Measurements from ENCODE around the gene BOD1.

DNA sequence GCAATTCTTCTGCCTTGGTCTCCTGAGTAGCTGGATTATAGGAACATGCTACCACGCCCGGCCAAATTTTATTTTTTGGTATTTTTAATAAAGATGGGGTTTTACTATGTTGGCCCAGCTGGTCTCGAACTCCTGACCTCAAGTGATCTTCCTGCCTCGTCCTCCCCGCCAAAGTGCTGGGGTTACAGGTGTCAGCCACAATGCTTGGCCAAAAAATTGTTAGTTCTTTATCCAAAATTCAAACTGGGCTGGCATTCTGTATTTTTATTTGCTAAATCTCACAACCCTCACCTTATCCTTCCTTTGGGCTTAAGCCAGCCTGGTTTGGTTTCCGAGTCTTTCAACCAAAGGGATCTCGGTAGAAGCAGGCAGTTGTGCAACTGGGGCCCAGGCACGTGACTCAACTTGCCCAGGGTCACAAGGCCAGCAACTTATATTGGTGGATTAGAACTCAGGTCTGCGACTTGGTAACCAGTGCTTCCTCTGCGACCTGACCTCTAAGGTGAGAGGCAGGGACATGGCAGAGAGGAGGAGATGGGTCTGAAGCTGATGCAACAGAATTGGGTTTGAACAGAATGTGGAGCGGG lies 26.5 kb upstream of the BOD1 start:
- no peak for TF ChIP-seq SP2 (IDR thresholded peaks at IDR 0.05; ENCODE audit: low read length)
- no peak for TF ChIP-seq POLR2A (IDR thresholded peaks at IDR 0.05; ENCODE audit: control extremely low read depth in 1 of 2, low read depth in 2 of 2, low read length in 2 of 2)
- no peak for TF ChIP-seq BACH1 (IDR thresholded peaks at IDR 0.05; ENCODE audit: low read length)
- no peak for TF ChIP-seq CHD1 (IDR thresholded peaks at IDR 0.05; ENCODE audit: low read depth, low read length)
- no peak for TF ChIP-seq EZH2 (IDR thresholded peaks at IDR 0.05; ENCODE audit: low read depth, low read length, severe bottlenecking)
- no peak for TF ChIP-seq HDAC6 (IDR thresholded peaks at IDR 0.05; ENCODE audit: low read depth, low read length)
- TF ChIP-seq, protein P1, sequence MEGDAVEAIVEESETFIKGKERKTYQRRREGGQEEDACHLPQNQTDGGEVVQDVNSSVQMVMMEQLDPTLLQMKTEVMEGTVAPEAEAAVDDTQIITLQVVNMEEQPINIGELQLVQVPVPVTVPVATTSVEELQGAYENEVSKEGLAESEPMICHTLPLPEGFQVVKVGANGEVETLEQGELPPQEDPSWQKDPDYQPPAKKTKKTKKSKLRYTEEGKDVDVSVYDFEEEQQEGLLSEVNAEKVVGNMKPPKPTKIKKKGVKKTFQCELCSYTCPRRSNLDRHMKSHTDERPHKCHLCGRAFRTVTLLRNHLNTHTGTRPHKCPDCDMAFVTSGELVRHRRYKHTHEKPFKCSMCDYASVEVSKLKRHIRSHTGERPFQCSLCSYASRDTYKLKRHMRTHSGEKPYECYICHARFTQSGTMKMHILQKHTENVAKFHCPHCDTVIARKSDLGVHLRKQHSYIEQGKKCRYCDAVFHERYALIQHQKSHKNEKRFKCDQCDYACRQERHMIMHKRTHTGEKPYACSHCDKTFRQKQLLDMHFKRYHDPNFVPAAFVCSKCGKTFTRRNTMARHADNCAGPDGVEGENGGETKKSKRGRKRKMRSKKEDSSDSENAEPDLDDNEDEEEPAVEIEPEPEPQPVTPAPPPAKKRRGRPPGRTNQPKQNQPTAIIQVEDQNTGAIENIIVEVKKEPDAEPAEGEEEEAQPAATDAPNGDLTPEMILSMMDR (IDR thresholded peaks at IDR 0.05; ENCODE audit: control extremely low read depth in 1 of 3, insufficient read depth in 1 of 3, low read depth in 1 of 3, low read length in 3 of 3), result no peak
- TF ChIP-seq, protein P2, sequence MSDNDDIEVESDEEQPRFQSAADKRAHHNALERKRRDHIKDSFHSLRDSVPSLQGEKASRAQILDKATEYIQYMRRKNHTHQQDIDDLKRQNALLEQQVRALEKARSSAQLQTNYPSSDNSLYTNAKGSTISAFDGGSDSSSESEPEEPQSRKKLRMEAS (IDR thresholded peaks at IDR 0.05), result no peak
- no peak for TF ChIP-seq ASH2L (IDR thresholded peaks at IDR 0.05; ENCODE audit: low read length)
- TF ChIP-seq, protein P3, sequence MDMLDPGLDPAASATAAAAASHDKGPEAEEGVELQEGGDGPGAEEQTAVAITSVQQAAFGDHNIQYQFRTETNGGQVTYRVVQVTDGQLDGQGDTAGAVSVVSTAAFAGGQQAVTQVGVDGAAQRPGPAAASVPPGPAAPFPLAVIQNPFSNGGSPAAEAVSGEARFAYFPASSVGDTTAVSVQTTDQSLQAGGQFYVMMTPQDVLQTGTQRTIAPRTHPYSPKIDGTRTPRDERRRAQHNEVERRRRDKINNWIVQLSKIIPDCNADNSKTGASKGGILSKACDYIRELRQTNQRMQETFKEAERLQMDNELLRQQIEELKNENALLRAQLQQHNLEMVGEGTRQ (IDR thresholded peaks at IDR 0.05; ENCODE audit: low read length), result no peak
- no peak for TF ChIP-seq YY1 (IDR thresholded peaks at IDR 0.05; ENCODE audit: low read depth, low read length)

All from H1 (cell line).